HG02763 (cell line): ENCODE results near the gene KMT2C.
"Not testable (repeated sequence)": the region's sequence is repeated elsewhere in the genome, so short reads cannot be mapped to it uniquely, and the experiment has no call there.

ENCODE experiments used
- ATAC-seq: cut with Tn5 transposase; IDR thresholded peaks from one replicate; pipeline ENCODE4 v1.9.1; 2021; ENCODE audit warnings: mild to moderate bottlenecking, moderate library complexity; ENCODE audit not compliant: unreplicated experiment

The KMT2C gene

GRCh38 chr7:152219556-152219955, 216.2 kb downstream of the KMT2C start:
- ATAC-seq: not testable (repeated sequence)

DNA sequence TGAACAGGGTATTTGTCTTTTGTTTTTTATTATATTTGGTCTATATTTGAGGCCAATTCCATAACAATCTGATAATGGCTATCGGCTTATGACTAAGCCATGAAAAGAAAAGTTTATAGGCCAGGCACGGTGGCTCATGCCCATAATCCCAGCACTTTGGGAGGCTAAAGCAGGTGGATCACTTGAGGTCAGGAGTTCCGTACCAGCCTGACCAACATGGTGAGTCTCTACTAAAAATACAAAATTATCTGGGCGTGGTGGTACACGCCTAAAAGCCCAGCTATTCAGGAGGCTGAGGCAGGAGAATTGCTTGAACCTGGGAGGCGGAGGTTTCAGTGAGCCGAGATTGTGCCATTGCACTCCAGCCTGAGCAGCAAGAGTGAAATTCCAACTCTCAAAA, 227.0 kb downstream of the KMT2C start:
- ATAC-seq: not testable (repeated sequence)

GRCh38 chr7:152204417-152204816, 231.4 kb downstream of the KMT2C start:
- ATAC-seq: not testable (repeated sequence)

GRCh38 chr7:152203095-152203494, 232.7 kb downstream of the KMT2C start:
- no peak for ATAC-seq

GRCh38 chr7:152202056-152202455, 233.7 kb downstream of the KMT2C start:
- ATAC-seq: no peak

DNA sequence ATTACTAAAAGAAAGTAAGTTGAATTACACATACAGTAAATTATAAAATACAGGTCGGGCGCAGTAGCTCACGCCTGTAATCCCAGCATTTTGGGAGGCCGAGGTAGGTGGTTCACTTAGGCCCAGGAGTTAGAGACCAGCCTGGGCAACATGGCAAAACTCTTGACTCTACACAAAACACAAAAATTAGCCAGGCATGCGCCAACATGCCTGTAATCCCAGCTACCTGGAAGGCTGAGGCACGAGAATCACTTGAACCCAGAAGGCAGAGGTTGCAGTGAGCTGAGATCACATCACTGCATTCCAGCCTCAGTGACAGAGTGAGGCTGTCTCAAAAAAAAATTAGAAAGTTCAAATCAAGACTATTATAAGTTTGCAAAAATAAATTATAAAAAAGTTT, 235.4 kb downstream of the KMT2C start:
- ATAC-seq: no peak

DNA sequence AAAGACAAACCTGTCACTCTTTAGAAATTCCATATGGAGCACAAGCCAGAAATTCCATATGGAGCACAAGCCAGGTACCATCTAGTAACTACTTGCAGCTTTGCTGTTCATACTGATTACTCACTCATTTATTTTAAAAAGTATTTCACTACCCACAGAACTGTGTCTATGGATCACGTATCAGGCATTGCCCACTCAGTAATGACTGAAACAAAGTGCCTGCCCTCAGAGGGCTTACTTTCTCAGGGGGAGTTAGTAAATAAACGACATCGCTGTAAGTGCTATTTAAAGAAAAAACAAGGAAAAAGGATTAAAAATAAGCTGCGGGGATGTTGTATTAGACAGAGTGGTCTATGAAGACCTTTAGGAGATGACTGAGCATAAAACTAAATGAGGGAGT, 239.4 kb downstream of the KMT2C start:
- ATAC-seq: no peak

GRCh38 chr7:152193880-152194279, 241.9 kb downstream of the KMT2C start:
- no peak for ATAC-seq

GRCh38 chr7:152189061-152189460, 246.7 kb downstream of the KMT2C start:
- ATAC-seq: no peak

GRCh38 chr7:152185558-152185957, 250.2 kb downstream of the KMT2C start:
- no peak for ATAC-seq

DNA sequence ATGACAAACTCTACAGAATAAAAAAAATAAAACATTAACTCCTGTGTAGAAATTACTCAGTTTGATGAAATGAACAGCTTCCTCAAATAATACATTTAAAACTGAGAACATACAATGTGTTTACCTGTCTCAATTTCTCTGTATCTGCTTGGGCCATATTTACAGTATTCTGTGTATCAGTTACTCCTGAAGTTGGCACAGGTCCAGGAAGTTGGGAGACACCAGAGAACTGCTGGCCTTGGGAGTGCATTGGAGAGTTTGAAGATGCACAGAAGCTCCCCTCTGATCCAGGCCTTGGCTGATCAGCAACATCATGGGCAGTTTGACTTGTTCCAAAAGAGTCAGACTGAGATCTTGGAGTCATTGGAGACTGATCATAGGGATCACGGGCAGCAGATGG, 255.2 kb downstream of the KMT2C start:
- ATAC-seq: no peak

DNA sequence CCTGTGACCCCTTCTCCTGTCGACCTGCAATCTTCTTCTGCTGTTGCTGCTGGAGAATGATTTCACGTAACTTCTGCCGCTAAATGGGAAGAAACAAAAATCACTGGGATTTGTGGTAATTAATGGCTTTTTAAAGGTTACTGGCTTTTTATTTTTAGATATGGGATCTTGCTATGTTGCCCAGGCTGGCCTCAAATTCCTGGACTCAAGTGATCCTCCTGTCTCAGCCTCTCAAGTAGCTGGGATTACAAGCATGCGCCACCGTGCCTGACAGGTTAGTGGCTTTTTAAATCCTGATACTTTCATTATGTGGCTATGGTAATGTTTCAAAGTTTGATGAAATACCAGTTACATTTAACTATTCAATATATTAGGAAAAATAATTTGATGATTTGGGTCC, 255.8 kb downstream of the KMT2C start:
- ATAC-seq: no peak

GRCh38 chr7:152178405-152179058, 257.3 kb downstream of the KMT2C start:
- ATAC-seq: no peak

DNA sequence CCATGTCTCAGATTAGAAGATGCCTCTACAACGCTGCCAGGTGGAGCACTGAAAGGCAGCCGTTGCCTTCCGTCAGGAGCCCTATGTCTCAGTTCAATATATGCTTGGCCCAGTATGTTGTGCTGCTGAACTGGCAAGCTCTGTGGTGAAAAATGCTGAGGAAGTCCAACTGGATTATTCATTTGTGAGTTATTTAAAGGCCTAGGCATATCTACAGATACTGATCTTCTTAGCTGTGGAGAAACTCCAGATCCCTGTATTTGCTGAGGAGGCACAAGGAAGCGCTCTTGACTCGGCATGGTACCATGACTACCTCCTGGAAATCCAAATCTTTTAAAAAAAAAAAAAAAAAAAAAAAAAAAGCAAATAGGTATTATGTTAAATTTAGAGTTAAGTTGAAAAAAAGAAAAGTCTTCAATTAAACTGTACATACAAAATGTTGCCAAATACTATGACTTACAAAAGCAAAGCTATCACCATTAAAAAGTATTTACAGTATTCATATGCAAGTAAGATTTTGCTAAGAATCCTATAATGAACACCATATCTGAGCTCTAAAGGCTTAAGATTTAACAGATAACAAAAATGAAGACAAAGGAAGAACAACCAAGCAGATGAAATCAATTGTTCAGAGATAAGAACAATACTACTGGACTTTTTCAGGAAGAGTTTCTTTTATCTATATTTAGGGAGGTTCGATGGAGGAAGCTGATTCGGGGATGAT, 258.0 kb downstream of the KMT2C start:
- ATAC-seq: no peak

DNA sequence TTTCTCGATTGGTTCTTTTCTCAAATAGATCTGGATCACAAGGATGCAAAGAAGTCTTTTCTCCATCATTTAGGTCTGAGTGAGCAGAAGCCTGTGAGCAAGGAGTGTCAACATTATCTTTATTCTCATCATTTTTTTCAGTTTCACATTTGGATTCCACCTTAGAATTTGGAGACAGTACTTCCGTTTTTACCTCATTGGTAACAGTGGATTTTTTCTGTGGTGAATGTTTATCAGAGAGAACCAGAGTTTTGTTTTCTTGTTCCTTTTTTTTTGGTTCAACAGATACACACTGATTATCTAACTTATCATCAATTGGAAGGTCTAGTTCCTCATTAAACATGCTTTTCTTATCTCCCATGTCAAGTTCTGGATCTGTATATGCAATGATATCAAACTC, 259.0 kb downstream of the KMT2C start:
- ATAC-seq: peak; percentile 40

GRCh38 chr7:152173372-152174070, 262.3 kb downstream of the KMT2C start:
- ATAC-seq: no peak

GRCh38 chr7:152162287-152162686, 273.5 kb downstream of the KMT2C start:
- no peak for ATAC-seq

DNA sequence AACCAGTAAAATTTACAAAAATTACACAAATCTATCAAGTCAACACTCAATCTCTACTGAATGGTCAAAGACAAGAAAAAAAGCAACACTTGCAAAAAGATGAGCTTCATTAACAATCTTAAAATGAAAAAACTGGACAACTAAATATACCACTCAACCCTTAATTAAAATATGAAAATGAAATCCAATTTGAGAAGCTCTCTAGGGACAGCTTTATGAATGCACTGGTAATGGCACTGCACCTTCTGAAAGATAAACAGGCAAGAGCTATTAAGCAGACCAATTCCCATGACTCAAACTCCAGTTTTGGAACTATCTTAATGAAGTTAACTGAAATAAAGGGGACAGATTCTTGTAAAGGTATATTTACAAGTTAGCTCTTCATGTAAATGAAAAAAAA, 274.6 kb downstream of the KMT2C start:
- no peak for ATAC-seq

GRCh38 chr7:152158801-152159587, 276.8 kb downstream of the KMT2C start:
- peak; percentile 91 for ATAC-seq

- ATAC-seq: no peak
Measured at GRCh38 chr7:152152267-152152666, 283.5 kb downstream of the KMT2C start.

- ATAC-seq: no peak
Measured at GRCh38 chr7:152149363-152149762, 286.4 kb downstream of the KMT2C start.
